K562 (cell line): ENCODE measurements around the gene MPPED2. TPM values are rescaled to one million over a fixed set of nuclear protein-coding genes. Genes with fewer than 3 reads are reported as not detected.

Experiments
- ATAC-seq: fragments of 200-7000 bp; cut with Tn5 transposase; 3 replicates; pipeline ENCODE4 v1.9.1; 2020; ENCODE audit warnings: moderate library complexity
- BruUV-seq: library from RNA; stranded (reverse); fragments of 400-500 nt; replicated peaks from 2 replicates; lab custom pipeline; 2021; lab: Mats Ljungman, UMichigan
- CTCF ChIA-PET: fragments of 300-600 bp; formaldehyde crosslinking; extraction: SDS; loops from one replicate; lab custom pipeline; 2021; ENCODE audit warnings: low intra/inter-chr PET ratio; lab: Yijun Ruan, JAX
- POLR2A ChIA-PET: fragments of 300-600, 350-650 bp; sonication (Branson Sonifier 250); formaldehyde crosslinking; extraction: SDS; loops from one replicate; lab custom pipeline; 2021; ENCODE audit warnings: antibody characterized with exemption, inconsistent platforms; lab: Yijun Ruan, JAX
- DNase-seq, 4 experiments: peaks; one replicate each; pipeline versions ENCODE4 v3.0.0 to v3.0.0-alpha.2; 2011 to 2018; ENCODE audit warnings: low spot score in 3 of 4, mixed read lengths in 3 of 4; ENCODE audit errors: extremely low read depth in 1 of 4
- FAIRE-seq: peaks from 2 replicates; lab custom pipeline; 2011; peaks lifted over from hg19 to GRCh38; lab: Jason Lieb, UNC
- H2AFZ ChIP-seq: 2 replicates; pipeline ENCODE4 v1.6.0; 2011; ENCODE audit warnings: low read depth, low read length, control low read depth, inconsistent platforms
- H3K27ac ChIP-seq: fragments of 200-600 bp; 3 replicates; pipeline ENCODE4 v1.8.0; 2011; ENCODE audit warnings: low read depth, mild to moderate bottlenecking, control low read depth, inconsistent platforms, low read length, moderate library complexity, mixed read lengths; ENCODE audit errors: extremely low read depth
- H3K27me3 ChIP-seq, 2 experiments: fragments of 300-600 bp in 1 of 2; 2 replicates in 1 of 2; 3 replicates in 1 of 2; pipeline versions ENCODE4 v1.6.0 to v1.8.0; 2011; ENCODE audit warnings: inconsistent platforms in 2 of 2, low read length in 2 of 2, mild to moderate bottlenecking in 1 of 2, mixed read lengths in 1 of 2, moderate library complexity in 1 of 2; ENCODE audit not compliant: control insufficient read depth in 2 of 2, insufficient read depth in 2 of 2
- H3K36me3 ChIP-seq: fragments of 300-600 bp; 3 replicates; pipeline ENCODE4 v1.8.0; 2011; ENCODE audit warnings: mild to moderate bottlenecking, low read length, inconsistent platforms; ENCODE audit not compliant: control insufficient read depth, insufficient read depth
- H3K4me1 ChIP-seq, 2 experiments: fragments of 200-600 bp in 1 of 2; replicated peaks in 1 of 2; 2 replicates in 1 of 2; 3 replicates in 1 of 2; pipeline versions ENCODE4 v1.5.1 to v1.8.0; 2011; ENCODE audit warnings: inconsistent platforms in 2 of 2, low read length in 2 of 2, mild to moderate bottlenecking in 1 of 2, mixed read lengths in 1 of 2, moderate library complexity in 1 of 2; ENCODE audit not compliant: control insufficient read depth in 2 of 2, insufficient read depth in 2 of 2
- H3K4me2 ChIP-seq: 2 replicates; pipeline ENCODE4 v1.6.1; 2011; ENCODE audit warnings: low read length, control low read depth, inconsistent platforms, mixed read lengths; ENCODE audit not compliant: insufficient read depth
- H3K4me3 ChIP-seq: fragments of 200-600 bp; sonication (generic), shearing (Covaris generic); 2 replicates; pipeline ENCODE4 v1.5.1; 2016; ENCODE audit warnings: control low read depth, inconsistent platforms
- H3K79me2 ChIP-seq: fragments of 200-600 bp; 3 replicates; pipeline ENCODE4 v1.8.0; 2011; ENCODE audit warnings: low read length, inconsistent platforms; ENCODE audit not compliant: control insufficient read depth, insufficient read depth
- H3K9ac ChIP-seq, 2 experiments: 2 replicates each; pipeline versions ENCODE4 v1.6.0 to v1.6.1; 2011; ENCODE audit warnings: low read depth in 2 of 2, low read length in 2 of 2, control low read depth in 1 of 2, inconsistent platforms in 1 of 2, mild to moderate bottlenecking in 1 of 2, mixed read lengths in 1 of 2; ENCODE audit not compliant: insufficient read depth in 1 of 2
- H3K9me1 ChIP-seq: one replicate; pipeline ENCODE4 v1.6.0; 2011; ENCODE audit warnings: inconsistent platforms, mild to moderate bottlenecking, low read length, moderate library complexity; ENCODE audit not compliant: control insufficient read depth, insufficient read depth
- H3K9me3 ChIP-seq: replicated peaks from 2 replicates; pipeline ENCODE4 v1.5.1; 2011; ENCODE audit warnings: low read depth, low read length, inconsistent platforms; ENCODE audit not compliant: control insufficient read depth, insufficient read depth
- H4K20me1 ChIP-seq: replicated peaks from 2 replicates; pipeline ENCODE4 v1.6.1; 2011; ENCODE audit warnings: low read length, inconsistent platforms, mixed read lengths; ENCODE audit not compliant: control insufficient read depth, insufficient read depth
- BCOR ChIP-seq: fragments of 450-650 bp; IDR thresholded peaks from 2 replicates; pipeline ENCODE4 v1.6.1; 2016
- CEBPG ChIP-seq, 3 experiments: fragments of 200-800 bp in 1 of 3; sonication (Bioruptor generic) in 1 of 3; sonication (generic) in 1 of 3; formaldehyde crosslinking in 1 of 3; IDR thresholded peaks in 2 of 3; conservative IDR thresholded peaks in 1 of 3; 2 replicates each; pipeline versions ENCODE4 v1.6.1 to v1.8.0; 2016 to 2022; ENCODE audit warnings: missing compliant biosample characterization in 2 of 3, missing genetic modification characterization in 2 of 3, mild to moderate bottlenecking in 1 of 3, missing genetic modification reagents in 1 of 3
- CTBP1 ChIP-seq: fragments of 450-650 bp; IDR thresholded peaks from 2 replicates; pipeline ENCODE4 v1.6.1; 2016; ENCODE audit warnings: borderline replicate concordance
- EHMT2 ChIP-seq: fragments of 450-650 bp; IDR thresholded peaks from 2 replicates; pipeline ENCODE4 v1.6.1; 2018; ENCODE audit warnings: antibody characterized with exemption
- KLF1 ChIP-seq: fragments of 450-650 bp; IDR thresholded peaks from 2 replicates; pipeline ENCODE4 v1.6.1; 2016; ENCODE audit warnings: missing genetic modification characterization, missing compliant biosample characterization
- MED1 ChIP-seq: sonication (generic); formaldehyde crosslinking; IDR thresholded peaks from 2 replicates; pipeline ENCODE4 v1.8.1; 2023; ENCODE audit warnings: missing genetic modification reagents, borderline replicate concordance
- MTA3 ChIP-seq: fragments of 450-650 bp; formaldehyde crosslinking; IDR thresholded peaks from 2 replicates; pipeline ENCODE4 v1.6.1; 2017; ENCODE audit warnings: mild to moderate bottlenecking, borderline replicate concordance
- NFXL1 ChIP-seq: fragments of 450-650 bp; formaldehyde crosslinking; IDR thresholded peaks from 2 replicates; pipeline ENCODE4 v1.4.0; 2021; ENCODE audit warnings: mild to moderate bottlenecking
- PTRF ChIP-seq: fragments of 450-650 bp; IDR thresholded peaks from 2 replicates; pipeline ENCODE4 v1.6.1; 2016; ENCODE audit warnings: mild to moderate bottlenecking, missing genetic modification characterization, missing compliant biosample characterization
- SMARCE1 ChIP-seq: fragments of 450-650 bp; IDR thresholded peaks from 2 replicates; pipeline ENCODE4 v1.7.1; 2016; ENCODE audit warnings: mild to moderate bottlenecking
- ZNF212 ChIP-seq: fragments of 450-650 bp; formaldehyde crosslinking; IDR thresholded peaks from 2 replicates; pipeline ENCODE4 v1.4.0; 2020; ENCODE audit warnings: mild to moderate bottlenecking
- ZNF384 ChIP-seq: IDR thresholded peaks from 2 replicates; pipeline ENCODE4 v1.6.1; 2012; ENCODE audit warnings: low read depth, low read length, improper control_type of control experiment
- WGBS: fragments of 100-300 bp; shearing (Covaris generic); methylation state at CpG from one replicate; pipeline ENCODE4 v1.1.6; 2016; ENCODE audit warnings: low coverage, mixed read lengths; ENCODE audit not compliant: insufficient coverage; ENCODE audit errors: missing lambda C conversion rate; 5-methylcytosine and 5-hydroxymethylcytosine counted together
- in situ Hi-C: fragments of 300-500 bp; cut with MboI; formaldehyde crosslinking; loops from 4 replicates; pipeline ENCODE4 v1.15.0; 2018; ENCODE audit warnings: inconsistent platforms, mixed read lengths
- intact Hi-C: fragments of 100-400 bp; cut with micrococcal nuclease; formaldehyde crosslinking; loops from 2 replicates; pipeline ENCODE4 v1.14.2; 2022
- polyA plus RNA-seq, 8 experiments: library from polyadenylated mRNA; depleted of rRNA in 4 of 8; stranded (reverse) in 5 of 8; unstranded in 3 of 8; fragments of >200 nt; fragmentation: Nextera tagmentation in 2 of 8; fragmentation: Illumina TruSeq in 1 of 8; extraction: Ambion mirVana in 2 of 8; extraction: Trizol in 1 of 8; gene quantifications; 2 replicates each; pipeline versions ENCODE4 v1.2.1 to v1.2.3, GENCODE V29; 2011 to 2014; ENCODE audit warnings: inconsistent platforms in 1 of 8, missing spikeins in 1 of 8
- total RNA-seq, 7 experiments: library from RNA; depleted of rRNA in 6 of 7; stranded (reverse); fragments of >200 nt in 6 of 7; fragmentation: Illumina TruSeq in 2 of 7; extraction: Trizol in 2 of 7; gene quantifications; 2 replicates each; pipeline versions ENCODE4 v1.2.1 to v1.2.3, GENCODE V29; 2011 to 2021; ENCODE audit warnings: low replicate concordance in 1 of 7
- TF ChIP-seq, protein P1 (sequence below): sonication (generic); IDR thresholded peaks from 2 replicates; pipeline ENCODE4 v1.6.1; 2016
- TF ChIP-seq, protein P2 (sequence below): sonication (generic); formaldehyde crosslinking; IDR thresholded peaks from 2 replicates; pipeline ENCODE4 v1.8.1; 2022; ENCODE audit warnings: missing genetic modification reagents

Gene MPPED2
- total and polyA plus RNA-seq, 9 of the 15 experiments (the other 6 are each of a cell fraction or from before 2014, with no cell fraction given), result not detected

DNA sequence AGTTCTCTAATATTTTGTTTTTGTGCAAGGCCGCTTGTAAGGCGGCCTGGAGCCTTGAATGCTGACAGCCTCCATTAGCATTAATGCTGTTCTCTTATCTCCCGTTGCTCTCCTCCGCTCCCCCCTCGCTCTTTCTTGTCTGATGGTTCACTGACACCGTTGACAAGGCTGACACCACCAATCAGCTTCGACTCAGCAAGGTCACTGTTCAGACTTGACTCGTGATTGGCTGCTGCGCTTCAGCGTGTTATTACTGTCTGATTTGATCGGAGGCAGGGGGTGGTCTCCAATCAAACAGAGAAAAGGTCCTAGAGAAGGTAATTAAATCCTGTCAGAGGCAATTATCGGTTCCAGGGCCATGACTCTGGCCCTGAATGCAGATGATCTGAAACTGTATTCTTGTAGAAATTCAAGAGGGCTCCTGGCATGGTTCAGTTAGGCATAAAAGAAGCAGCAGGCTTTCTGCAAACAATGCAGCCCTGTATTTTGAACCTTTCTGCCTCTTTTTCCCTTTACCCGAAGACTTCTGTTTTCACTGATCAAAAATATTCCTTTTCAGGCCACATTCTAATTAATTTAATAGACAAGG, 49.3 kb upstream of the MPPED2 start:
- 2% methylated on average over 13 of the region's 13 CpGs for WGBS

DNA sequence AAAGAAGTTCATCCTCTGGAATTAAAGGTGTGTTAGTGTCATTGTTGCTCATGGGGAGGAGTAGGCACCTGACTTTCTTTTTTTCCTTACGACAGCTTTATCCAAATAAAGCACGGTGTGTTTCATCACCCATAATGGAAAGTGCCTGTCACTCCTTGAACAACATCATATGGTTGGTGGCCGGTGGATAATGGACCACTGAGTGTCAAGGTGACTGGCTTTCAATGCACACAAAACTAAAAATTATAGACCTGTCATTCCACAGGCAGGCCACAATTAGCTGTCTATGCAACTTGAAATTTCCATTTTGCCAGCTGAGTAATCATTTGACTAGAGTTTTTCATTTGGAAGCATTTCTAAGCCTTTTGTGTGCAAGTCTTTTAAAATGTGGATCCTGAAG, 45.0 kb upstream of the MPPED2 start:
- no peaks in the 10 kb centered on the region for H3K79me2 ChIP-seq
- 0% methylated on average over 3 of the region's 3 CpGs for WGBS
- in situ Hi-C loops, result no loop called here
- no peak overlapping the region for H3K9ac ChIP-seq
- H3K27ac ChIP-seq, result no peak overlapping the region
- no peaks in the 10 kb centered on the region for H3K4me1 ChIP-seq
- BruUV-seq, result no TSS peak
- H3K36me3 ChIP-seq, result no peaks in the 10 kb centered on the region
- H3K9me1 ChIP-seq, result no peaks in the 10 kb centered on the region
- H3K4me2 ChIP-seq, result no peak overlapping the region
- intact Hi-C loops, result no loop called here
- no peaks in the 10 kb centered on the region for H4K20me1 ChIP-seq
- ATAC-seq, result no peak
- H3K27me3 ChIP-seq, result no peaks in the 10 kb centered on the region
- no peak for FAIRE-seq
- ChIA-PET POLR2A (no interaction called here), CTCF (no interaction called here)
- H2AFZ ChIP-seq, result no peak overlapping the region
- H3K9me3 ChIP-seq, result no peaks in the 10 kb centered on the region
- no peak for DNase-seq
- no peak overlapping the region for H3K4me3 ChIP-seq
- TF ChIP-seq NFXL1 (CRISPR knock-in tag) (no peak), ZNF384 (no peak), CEBPG (CRISPR knock-in tag; IDR thresholded peaks at IDR 0.05) (no peak), CEBPG (tag; conservative IDR thresholded peaks at IDR 0.05 in 1 of 2, IDR thresholded peaks at IDR 0.05 in 1 of 2) (no peak), MTA3 (no peak), SMARCE1 (no peak), EHMT2 (no peak), MED1 (CRISPR knock-in tag) (no peak)
- TF ChIP-seq, protein P1, sequence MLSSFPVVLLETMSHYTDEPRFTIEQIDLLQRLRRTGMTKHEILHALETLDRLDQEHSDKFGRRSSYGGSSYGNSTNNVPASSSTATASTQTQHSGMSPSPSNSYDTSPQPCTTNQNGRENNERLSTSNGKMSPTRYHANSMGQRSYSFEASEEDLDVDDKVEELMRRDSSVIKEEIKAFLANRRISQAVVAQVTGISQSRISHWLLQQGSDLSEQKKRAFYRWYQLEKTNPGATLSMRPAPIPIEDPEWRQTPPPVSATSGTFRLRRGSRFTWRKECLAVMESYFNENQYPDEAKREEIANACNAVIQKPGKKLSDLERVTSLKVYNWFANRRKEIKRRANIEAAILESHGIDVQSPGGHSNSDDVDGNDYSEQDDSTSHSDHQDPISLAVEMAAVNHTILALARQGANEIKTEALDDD, result no peak
- TF ChIP-seq, protein P2, sequence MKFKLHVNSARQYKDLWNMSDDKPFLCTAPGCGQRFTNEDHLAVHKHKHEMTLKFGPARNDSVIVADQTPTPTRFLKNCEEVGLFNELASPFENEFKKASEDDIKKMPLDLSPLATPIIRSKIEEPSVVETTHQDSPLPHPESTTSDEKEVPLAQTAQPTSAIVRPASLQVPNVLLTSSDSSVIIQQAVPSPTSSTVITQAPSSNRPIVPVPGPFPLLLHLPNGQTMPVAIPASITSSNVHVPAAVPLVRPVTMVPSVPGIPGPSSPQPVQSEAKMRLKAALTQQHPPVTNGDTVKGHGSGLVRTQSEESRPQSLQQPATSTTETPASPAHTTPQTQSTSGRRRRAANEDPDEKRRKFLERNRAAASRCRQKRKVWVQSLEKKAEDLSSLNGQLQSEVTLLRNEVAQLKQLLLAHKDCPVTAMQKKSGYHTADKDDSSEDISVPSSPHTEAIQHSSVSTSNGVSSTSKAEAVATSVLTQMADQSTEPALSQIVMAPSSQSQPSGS (CRISPR knock-in tag), result no peak

More for the DNA sequence above, 49.3 kb upstream of the MPPED2 start:
- H3K4me2 ChIP-seq, result no peak overlapping the region
- intact Hi-C loops, result no loop called here
- H3K4me1 ChIP-seq, result no peaks in the 10 kb centered on the region
- BruUV-seq, result no TSS peak
- no peaks in the 10 kb centered on the region for H4K20me1 ChIP-seq
- ATAC-seq, result no peak
- TF ChIP-seq ZNF212 (CRISPR knock-in tag) (no peak), CTBP1 (no peak), PTRF (tag) (no peak), KLF1 (no peak), BCOR (no peak)
- H2AFZ ChIP-seq, result no peak overlapping the region
- CTCF ChIA-PET, result no interaction called here
- no peak overlapping the region for H3K27ac ChIP-seq
- no peak overlapping the region for H3K4me3 ChIP-seq
- FAIRE-seq, result no peak
- in situ Hi-C loops, result no loop called here
- POLR2A ChIA-PET, result no interaction called here
- no peaks in the 10 kb centered on the region for H3K27me3 ChIP-seq
- no peak overlapping the region for H3K9ac ChIP-seq
- no peaks in the 10 kb centered on the region for H3K9me1 ChIP-seq
- no peaks in the 10 kb centered on the region for H3K79me2 ChIP-seq
- H3K36me3 ChIP-seq, result no peaks in the 10 kb centered on the region
- H3K9me3 ChIP-seq, result no peaks in the 10 kb centered on the region
- DNase-seq, result no peak
